ENCODE measurements around the gene LCN12. TPM values are rescaled to one million over a fixed set of nuclear protein-coding genes. Genes with fewer than 3 reads are reported as not detected.

The LCN12 gene
- polyA plus RNA-seq, 1 of the 3 experiments (the other 2 are of a cell fraction), result 0.87 TPM

- WGBS (ENCODE audit: low lambda C conversion rate), result 82% methylated on average over 3 of the region's 11 CpGs
- Histone ChIP-seq H3K27ac (ENCODE audit: low read depth in 2 of 2, low read length in 1 of 2) (no peak overlapping the region), H2AFZ (ENCODE audit: low read depth) (no peak overlapping the region), H3K9ac (no peak overlapping the region), H3K4me2 (no peak overlapping the region), H3K36me3 (replicated peaks in 1 of 2; ENCODE audit: control insufficient read depth in 1 of 2, insufficient read depth in 2 of 2, low read length in 1 of 2) (peaks cover 0 to 35% of the 10 kb centered on the region in 2 experiments), H3K4me3 (ENCODE audit: low read depth in 2 of 2, low read length in 1 of 2) (no peak overlapping the region), H4K20me1 (ENCODE audit: insufficient read depth) (no peaks in the 10 kb centered on the region), H3K9me2 (no peaks in the 10 kb centered on the region), H3K4me1 (ENCODE audit: control insufficient read depth in 1 of 2, insufficient read depth in 2 of 2, low read depth in 1 of 2, low read length in 1 of 2) (peaks cover 0 to 2% of the 10 kb centered on the region in 2 experiments; a peak in 1 of 4 replicates), H3F3A (replicated peaks; ENCODE audit: insufficient read depth) (no peaks in the 10 kb centered on the region), H3K9me3 (no peaks in the 10 kb centered on the region), H3K27me3 (ENCODE audit: insufficient read depth) (no peaks in the 10 kb centered on the region), H3K79me2 (ENCODE audit: insufficient read depth) (no peaks in the 10 kb centered on the region)
- ChIA-PET CTCF (interaction anchor here (1.1 to 1.2 kb wide), 2 partner anchors 18 to 23 kb away, joined by 3 to 4 read pairs; partner anchors contain the start of gene FBXW5), POLR2A (no interaction called here)
- no peak for DNase-seq
- TF ChIP-seq RAD21 (IDR thresholded peaks at IDR 0.05; ENCODE audit: low read length), result no peak
- TF ChIP-seq CHD2 (IDR thresholded peaks at IDR 0.05; ENCODE audit: low read length, partially characterized antibody), result no peak
- TF ChIP-seq EP300 (IDR thresholded peaks at IDR 0.05; ENCODE audit: borderline replicate concordance in 1 of 2, low read depth in 1 of 2, low read length in 1 of 2), result no peak
- no peak for TF ChIP-seq RFX5 (IDR thresholded peaks at IDR 0.05; ENCODE audit: low read length)
- no peak for TF ChIP-seq POLR2AphosphoS5 (IDR thresholded peaks at IDR 0.05; ENCODE audit: low read depth, low read length)
- TF ChIP-seq, protein P1, sequence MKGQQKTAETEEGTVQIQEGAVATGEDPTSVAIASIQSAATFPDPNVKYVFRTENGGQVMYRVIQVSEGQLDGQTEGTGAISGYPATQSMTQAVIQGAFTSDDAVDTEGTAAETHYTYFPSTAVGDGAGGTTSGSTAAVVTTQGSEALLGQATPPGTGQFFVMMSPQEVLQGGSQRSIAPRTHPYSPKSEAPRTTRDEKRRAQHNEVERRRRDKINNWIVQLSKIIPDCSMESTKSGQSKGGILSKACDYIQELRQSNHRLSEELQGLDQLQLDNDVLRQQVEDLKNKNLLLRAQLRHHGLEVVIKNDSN (IDR thresholded peaks at IDR 0.05; ENCODE audit: borderline replicate concordance, low read depth), result no peak
- TF ChIP-seq, protein P2, sequence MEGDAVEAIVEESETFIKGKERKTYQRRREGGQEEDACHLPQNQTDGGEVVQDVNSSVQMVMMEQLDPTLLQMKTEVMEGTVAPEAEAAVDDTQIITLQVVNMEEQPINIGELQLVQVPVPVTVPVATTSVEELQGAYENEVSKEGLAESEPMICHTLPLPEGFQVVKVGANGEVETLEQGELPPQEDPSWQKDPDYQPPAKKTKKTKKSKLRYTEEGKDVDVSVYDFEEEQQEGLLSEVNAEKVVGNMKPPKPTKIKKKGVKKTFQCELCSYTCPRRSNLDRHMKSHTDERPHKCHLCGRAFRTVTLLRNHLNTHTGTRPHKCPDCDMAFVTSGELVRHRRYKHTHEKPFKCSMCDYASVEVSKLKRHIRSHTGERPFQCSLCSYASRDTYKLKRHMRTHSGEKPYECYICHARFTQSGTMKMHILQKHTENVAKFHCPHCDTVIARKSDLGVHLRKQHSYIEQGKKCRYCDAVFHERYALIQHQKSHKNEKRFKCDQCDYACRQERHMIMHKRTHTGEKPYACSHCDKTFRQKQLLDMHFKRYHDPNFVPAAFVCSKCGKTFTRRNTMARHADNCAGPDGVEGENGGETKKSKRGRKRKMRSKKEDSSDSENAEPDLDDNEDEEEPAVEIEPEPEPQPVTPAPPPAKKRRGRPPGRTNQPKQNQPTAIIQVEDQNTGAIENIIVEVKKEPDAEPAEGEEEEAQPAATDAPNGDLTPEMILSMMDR (IDR thresholded peaks at IDR 0.05), result no peak
- TF ChIP-seq JUND (IDR thresholded peaks at IDR 0.05), result no peak
- no peak for TF ChIP-seq YY1 (IDR thresholded peaks at IDR 0.05; ENCODE audit: low read depth)
- no peak for TF ChIP-seq GATA2 (CRISPR knock-in tag; IDR thresholded peaks at IDR 0.05)
- no peak for TF ChIP-seq SIN3A (IDR thresholded peaks at IDR 0.05; ENCODE audit: borderline replicate concordance, low read depth, low read length)
Measured at GRCh38 chr9:136921307-136921706, 30.8 kb upstream of the LCN12 start.

DNA sequence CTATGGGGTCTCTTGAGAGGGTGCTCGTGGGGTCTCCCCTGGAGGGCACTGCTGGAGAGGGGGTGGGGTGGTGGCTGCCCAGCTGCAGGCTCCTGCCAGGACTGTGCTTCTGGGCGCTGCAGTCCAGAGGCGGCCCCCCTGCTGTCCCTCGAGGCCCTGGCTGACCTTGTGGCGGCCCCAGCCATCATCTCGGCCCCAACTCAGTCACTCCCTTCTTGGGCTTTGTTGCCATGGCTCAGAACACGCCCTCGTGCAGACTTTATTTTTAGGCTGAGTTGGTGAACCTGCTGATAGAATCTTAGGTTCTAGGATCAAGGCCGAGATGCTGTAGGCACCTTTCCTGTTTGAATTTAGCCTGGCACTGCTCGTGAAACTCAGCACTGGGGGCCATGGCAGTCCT, 30.4 kb upstream of the LCN12 start:
- Histone ChIP-seq H3K9ac (no peak overlapping the region), H3K79me2 (ENCODE audit: insufficient read depth) (no peaks in the 10 kb centered on the region), H2AFZ (ENCODE audit: low read depth) (no peak overlapping the region), H3K36me3 (replicated peaks in 1 of 2; ENCODE audit: control insufficient read depth in 1 of 2, insufficient read depth in 2 of 2, low read length in 1 of 2) (peaks cover 0 to 33% of the 10 kb centered on the region in 2 experiments), H3K27me3 (ENCODE audit: insufficient read depth) (no peaks in the 10 kb centered on the region), H4K20me1 (ENCODE audit: insufficient read depth) (no peaks in the 10 kb centered on the region), H3K9me2 (no peaks in the 10 kb centered on the region), H3K4me1 (ENCODE audit: control insufficient read depth in 1 of 2, insufficient read depth in 2 of 2, low read depth in 1 of 2, low read length in 1 of 2) (peaks cover 0 to 2% of the 10 kb centered on the region in 2 experiments; a peak in 1 of 4 replicates), H3F3A (replicated peaks; ENCODE audit: insufficient read depth) (no peaks in the 10 kb centered on the region), H3K27ac (ENCODE audit: low read depth in 2 of 2, low read length in 1 of 2) (no peak overlapping the region; a peak in 1 of 4 replicates), H3K9me3 (no peaks in the 10 kb centered on the region), H3K4me2 (no peak overlapping the region), H3K4me3 (ENCODE audit: low read depth in 2 of 2, low read length in 1 of 2) (no peak overlapping the region)
- no peak for DNase-seq
- POLR2A ChIA-PET, result no interaction called here
- WGBS (ENCODE audit: low lambda C conversion rate), result 96% methylated on average over 9 of the region's 10 CpGs
- CTCF ChIA-PET, result interaction anchor here (1.2 kb wide), 1 partner anchor 22 kb away, joined by 4 read pairs; the partner anchor contains the start of gene FBXW5
- TF ChIP-seq POLR2AphosphoS5 (IDR thresholded peaks at IDR 0.05; ENCODE audit: low read depth, low read length), result no peak
- TF ChIP-seq YY1 (IDR thresholded peaks at IDR 0.05; ENCODE audit: low read depth), result no peak
- no peak for TF ChIP-seq ELF1 (IDR thresholded peaks at IDR 0.05)
- TF ChIP-seq, protein P3, sequence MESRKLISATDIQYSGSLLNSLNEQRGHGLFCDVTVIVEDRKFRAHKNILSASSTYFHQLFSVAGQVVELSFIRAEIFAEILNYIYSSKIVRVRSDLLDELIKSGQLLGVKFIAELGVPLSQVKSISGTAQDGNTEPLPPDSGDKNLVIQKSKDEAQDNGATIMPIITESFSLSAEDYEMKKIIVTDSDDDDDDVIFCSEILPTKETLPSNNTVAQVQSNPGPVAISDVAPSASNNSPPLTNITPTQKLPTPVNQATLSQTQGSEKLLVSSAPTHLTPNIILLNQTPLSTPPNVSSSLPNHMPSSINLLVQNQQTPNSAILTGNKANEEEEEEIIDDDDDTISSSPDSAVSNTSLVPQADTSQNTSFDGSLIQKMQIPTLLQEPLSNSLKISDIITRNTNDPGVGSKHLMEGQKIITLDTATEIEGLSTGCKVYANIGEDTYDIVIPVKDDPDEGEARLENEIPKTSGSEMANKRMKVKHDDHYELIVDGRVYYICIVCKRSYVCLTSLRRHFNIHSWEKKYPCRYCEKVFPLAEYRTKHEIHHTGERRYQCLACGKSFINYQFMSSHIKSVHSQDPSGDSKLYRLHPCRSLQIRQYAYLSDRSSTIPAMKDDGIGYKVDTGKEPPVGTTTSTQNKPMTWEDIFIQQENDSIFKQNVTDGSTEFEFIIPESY (IDR thresholded peaks at IDR 0.05; ENCODE audit: borderline replicate concordance, low read depth), result no peak
- TF ChIP-seq, protein P4, sequence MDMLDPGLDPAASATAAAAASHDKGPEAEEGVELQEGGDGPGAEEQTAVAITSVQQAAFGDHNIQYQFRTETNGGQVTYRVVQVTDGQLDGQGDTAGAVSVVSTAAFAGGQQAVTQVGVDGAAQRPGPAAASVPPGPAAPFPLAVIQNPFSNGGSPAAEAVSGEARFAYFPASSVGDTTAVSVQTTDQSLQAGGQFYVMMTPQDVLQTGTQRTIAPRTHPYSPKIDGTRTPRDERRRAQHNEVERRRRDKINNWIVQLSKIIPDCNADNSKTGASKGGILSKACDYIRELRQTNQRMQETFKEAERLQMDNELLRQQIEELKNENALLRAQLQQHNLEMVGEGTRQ (IDR thresholded peaks at IDR 0.05; ENCODE audit: borderline replicate concordance, low read depth, low read length), result no peak
- TF ChIP-seq, protein P5, sequence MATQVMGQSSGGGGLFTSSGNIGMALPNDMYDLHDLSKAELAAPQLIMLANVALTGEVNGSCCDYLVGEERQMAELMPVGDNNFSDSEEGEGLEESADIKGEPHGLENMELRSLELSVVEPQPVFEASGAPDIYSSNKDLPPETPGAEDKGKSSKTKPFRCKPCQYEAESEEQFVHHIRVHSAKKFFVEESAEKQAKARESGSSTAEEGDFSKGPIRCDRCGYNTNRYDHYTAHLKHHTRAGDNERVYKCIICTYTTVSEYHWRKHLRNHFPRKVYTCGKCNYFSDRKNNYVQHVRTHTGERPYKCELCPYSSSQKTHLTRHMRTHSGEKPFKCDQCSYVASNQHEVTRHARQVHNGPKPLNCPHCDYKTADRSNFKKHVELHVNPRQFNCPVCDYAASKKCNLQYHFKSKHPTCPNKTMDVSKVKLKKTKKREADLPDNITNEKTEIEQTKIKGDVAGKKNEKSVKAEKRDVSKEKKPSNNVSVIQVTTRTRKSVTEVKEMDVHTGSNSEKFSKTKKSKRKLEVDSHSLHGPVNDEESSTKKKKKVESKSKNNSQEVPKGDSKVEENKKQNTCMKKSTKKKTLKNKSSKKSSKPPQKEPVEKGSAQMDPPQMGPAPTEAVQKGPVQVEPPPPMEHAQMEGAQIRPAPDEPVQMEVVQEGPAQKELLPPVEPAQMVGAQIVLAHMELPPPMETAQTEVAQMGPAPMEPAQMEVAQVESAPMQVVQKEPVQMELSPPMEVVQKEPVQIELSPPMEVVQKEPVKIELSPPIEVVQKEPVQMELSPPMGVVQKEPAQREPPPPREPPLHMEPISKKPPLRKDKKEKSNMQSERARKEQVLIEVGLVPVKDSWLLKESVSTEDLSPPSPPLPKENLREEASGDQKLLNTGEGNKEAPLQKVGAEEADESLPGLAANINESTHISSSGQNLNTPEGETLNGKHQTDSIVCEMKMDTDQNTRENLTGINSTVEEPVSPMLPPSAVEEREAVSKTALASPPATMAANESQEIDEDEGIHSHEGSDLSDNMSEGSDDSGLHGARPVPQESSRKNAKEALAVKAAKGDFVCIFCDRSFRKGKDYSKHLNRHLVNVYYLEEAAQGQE (IDR thresholded peaks at IDR 0.05; ENCODE audit: low read depth, low read length), result no peak
- TF ChIP-seq RAD21 (IDR thresholded peaks at IDR 0.05; ENCODE audit: low read length), result no peak
- TF ChIP-seq FOSL2 (IDR thresholded peaks at IDR 0.05; ENCODE audit: borderline replicate concordance, low read depth), result no peak
- no peak for TF ChIP-seq GABPA (IDR thresholded peaks at IDR 0.05; ENCODE audit: low read depth)
- TF ChIP-seq, protein P1 (IDR thresholded peaks at IDR 0.05; ENCODE audit: borderline replicate concordance, low read depth), result no peak

Data from SK-N-SH (cell line).